Measurements from ENCODE around the gene GNG14. TPM values are rescaled to one million over a fixed set of nuclear protein-coding genes. Genes with fewer than 3 reads are reported as not detected.

Gene GNG14
- total and polyA plus RNA-seq, 10 of the 15 experiments (the other 5 are each of a cell fraction or from before 2014, with no cell fraction given), result not detected

GRCh38 chr19:12669270-12670158, 18.3 kb upstream of the GNG14 start (continued):
- TF ChIP-seq MYC (IDR thresholded peaks at IDR 0.05; ENCODE audit: insufficient read depth, insufficient read length, insufficient replicate concordance, low read length, severe bottlenecking) (no peak), ZNF274 (IDR thresholded peaks at IDR 0.05; ENCODE audit: insufficient read depth, insufficient read length) (no peak), PML (IDR thresholded peaks at IDR 0.05; ENCODE audit: low read length) (peak; percentile 86; the same call in 1 of the 2 replicates), USF1 (IDR thresholded peaks at IDR 0.05; ENCODE audit: borderline replicate concordance, extremely low read length, insufficient read depth, low read depth, low read length) (no peak), GABPA (IDR thresholded peaks at IDR 0.05; ENCODE audit: low read depth) (peak; percentile 100), E2F4 (IDR thresholded peaks at IDR 0.05; ENCODE audit: low read depth, low read length) (no peak), ZNF217 (IDR thresholded peaks at IDR 0.05) (0 out of 2 replicates have a peak, but pooled peaks have one; percentile 27), TARDBP (IDR thresholded peaks at IDR 0.05; ENCODE audit: borderline replicate concordance) (peak; percentile 50; the same call in 1 of the 2 replicates), RCOR1 (conservative IDR thresholded peaks at IDR 0.05; ENCODE audit: low read depth, low read length) (0 out of 2 replicates have a peak, but pooled peaks have one; percentile 81), CHD2 (IDR thresholded peaks at IDR 0.05; ENCODE audit: borderline replicate concordance, low read depth, low read length) (no peak; the same call in 1 of the 2 replicates), ELK1 (IDR thresholded peaks at IDR 0.05; ENCODE audit: low read depth, low read length) (peak; percentile 71; the same call in 1 of the 2 replicates), JUND (IDR thresholded peaks at IDR 0.05; ENCODE audit: low read depth, low read length) (no peak), NRF1 (conservative IDR thresholded peaks at IDR 0.05; ENCODE audit: low read depth, low read length) (no peak), TCF12 (IDR thresholded peaks at IDR 0.05; ENCODE audit: low read depth, low read length) (no peak), SREBF1 (IDR thresholded peaks at IDR 0.05; ENCODE audit: low read length) (no peak; the same call in 1 of the 2 replicates), BMI1 (IDR thresholded peaks at IDR 0.05; ENCODE audit: borderline replicate concordance) (no peak), CHD1 (IDR thresholded peaks at IDR 0.05; ENCODE audit: low read depth, low read length) (no peak), EED (IDR thresholded peaks at IDR 0.05; ENCODE audit: low read depth) (no peak), YY1 (IDR thresholded peaks at IDR 0.05; ENCODE audit: low read depth, low read length) (peak; percentile 89), ZNF384 (IDR thresholded peaks at IDR 0.05; ENCODE audit: borderline replicate concordance, low read depth, low read length) (no peak), CREM (IDR thresholded peaks at IDR 0.05; ENCODE audit: low read depth) (peak; percentile 76), SKIL (IDR thresholded peaks at IDR 0.05; ENCODE audit: low read depth, poor library complexity, severe bottlenecking) (peak; percentile 92), PAX8 (IDR thresholded peaks at IDR 0.05) (no peak), HSF1 (IDR thresholded peaks at IDR 0.05; ENCODE audit: low read depth, low read length) (no peak)
